GM12872 (cell line): ENCODE data around the gene IP6K3.

ENCODE experiments used
- TF ChIP-seq, protein P1 (sequence below): IDR thresholded peaks from 3 replicates; pipeline ENCODE4 v1.5.1; 2011; ENCODE audit warnings: low read depth, mild to moderate bottlenecking, low read length, moderate library complexity; ENCODE audit not compliant: insufficient read depth

The IP6K3 gene

DNA sequence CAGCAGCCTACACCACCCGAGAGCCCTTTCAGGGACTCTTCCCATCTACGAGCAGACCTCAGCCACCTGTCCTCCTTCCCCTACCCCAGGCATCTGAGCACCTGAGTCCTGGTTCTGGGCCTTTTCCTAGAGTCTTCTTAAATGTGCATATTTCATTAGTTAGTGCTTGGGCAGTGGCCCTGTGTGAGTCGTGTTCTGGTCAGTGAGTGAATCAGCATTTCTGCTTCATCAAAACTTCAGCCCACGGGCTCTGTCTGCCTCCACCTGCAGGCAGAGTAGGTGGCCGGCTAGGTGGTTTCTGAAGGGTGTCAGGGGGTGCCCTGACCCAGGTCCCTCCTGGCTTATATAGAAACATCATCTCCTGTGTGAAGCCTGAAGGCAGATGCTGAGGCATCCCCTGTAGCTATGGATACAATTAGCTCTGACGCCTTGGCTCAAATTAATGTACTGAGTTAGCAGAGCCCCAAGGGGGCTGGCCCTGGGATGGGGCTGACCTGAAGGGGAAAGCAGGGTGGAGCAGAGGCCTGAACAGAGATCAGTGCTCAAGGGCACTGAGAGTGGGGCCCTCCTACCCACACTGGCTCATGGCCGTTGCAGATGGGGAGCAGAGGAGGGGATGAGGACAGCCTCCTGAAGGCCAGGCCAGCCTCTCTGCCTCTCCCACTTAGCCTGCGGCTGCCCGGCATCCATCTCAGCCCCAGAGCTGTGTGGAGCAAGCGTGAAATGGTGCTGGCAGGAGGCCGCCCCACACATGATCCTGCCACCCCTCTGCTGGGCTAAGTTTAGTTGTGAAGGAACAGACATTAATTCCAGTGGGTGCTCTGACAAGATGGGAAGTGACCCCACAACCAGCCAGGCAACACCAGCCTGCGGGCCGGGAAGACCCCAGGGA, 13.6 kb downstream of the IP6K3 start:
- TF ChIP-seq, protein P1, sequence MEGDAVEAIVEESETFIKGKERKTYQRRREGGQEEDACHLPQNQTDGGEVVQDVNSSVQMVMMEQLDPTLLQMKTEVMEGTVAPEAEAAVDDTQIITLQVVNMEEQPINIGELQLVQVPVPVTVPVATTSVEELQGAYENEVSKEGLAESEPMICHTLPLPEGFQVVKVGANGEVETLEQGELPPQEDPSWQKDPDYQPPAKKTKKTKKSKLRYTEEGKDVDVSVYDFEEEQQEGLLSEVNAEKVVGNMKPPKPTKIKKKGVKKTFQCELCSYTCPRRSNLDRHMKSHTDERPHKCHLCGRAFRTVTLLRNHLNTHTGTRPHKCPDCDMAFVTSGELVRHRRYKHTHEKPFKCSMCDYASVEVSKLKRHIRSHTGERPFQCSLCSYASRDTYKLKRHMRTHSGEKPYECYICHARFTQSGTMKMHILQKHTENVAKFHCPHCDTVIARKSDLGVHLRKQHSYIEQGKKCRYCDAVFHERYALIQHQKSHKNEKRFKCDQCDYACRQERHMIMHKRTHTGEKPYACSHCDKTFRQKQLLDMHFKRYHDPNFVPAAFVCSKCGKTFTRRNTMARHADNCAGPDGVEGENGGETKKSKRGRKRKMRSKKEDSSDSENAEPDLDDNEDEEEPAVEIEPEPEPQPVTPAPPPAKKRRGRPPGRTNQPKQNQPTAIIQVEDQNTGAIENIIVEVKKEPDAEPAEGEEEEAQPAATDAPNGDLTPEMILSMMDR = no peak

- TF ChIP-seq, protein P1 = no peak
Measured at GRCh38 chr6:33732385-33732784, 14.3 kb downstream of the IP6K3 start.

DNA sequence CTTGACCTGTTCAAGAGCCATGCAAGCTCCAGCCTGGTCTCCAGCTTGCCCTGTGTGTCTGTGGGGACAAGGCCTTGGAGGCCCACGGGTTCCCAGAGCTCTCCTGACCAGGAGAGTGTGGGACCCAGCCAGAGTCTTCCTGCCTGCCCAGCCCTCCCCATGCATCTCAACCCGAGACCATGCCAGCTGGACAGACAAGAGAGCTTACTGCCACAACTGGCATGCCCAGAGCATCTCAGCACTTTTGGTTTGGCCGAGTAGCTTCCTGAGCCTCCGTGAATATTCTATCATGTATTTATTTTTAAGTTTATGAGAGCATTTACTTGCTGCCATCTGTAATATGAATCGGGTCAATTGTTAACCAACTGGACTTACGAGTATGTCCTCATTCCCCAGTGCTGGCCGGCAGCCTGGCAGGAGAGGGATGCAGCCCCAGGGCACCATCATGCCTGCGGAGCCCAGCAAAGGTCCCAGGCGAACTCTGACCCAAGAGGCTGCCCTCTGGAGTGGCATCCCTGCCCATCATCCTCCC, 14.9 kb downstream of the IP6K3 start:
- TF ChIP-seq, protein P1 = no peak

- TF ChIP-seq, protein P1 = no peak
Measured at GRCh38 chr6:33731035-33731434, 15.7 kb downstream of the IP6K3 start.

- TF ChIP-seq, protein P1 = no peak
Measured at GRCh38 chr6:33730611-33731010, 16.1 kb downstream of the IP6K3 start.

GRCh38 chr6:33729059-33729458, 17.6 kb downstream of the IP6K3 start:
- TF ChIP-seq, protein P1 = no peak

GRCh38 chr6:33728438-33728837, 18.3 kb downstream of the IP6K3 start:
- TF ChIP-seq, protein P1 = no peak
